H1 (cell line): Measurements from ENCODE around the gene LY86. TPM values are rescaled to one million over a fixed set of nuclear protein-coding genes. Genes with fewer than 3 reads are reported as not detected.

Experiments
- CREB1 ChIP-seq: IDR thresholded peaks from 2 replicates; pipeline ENCODE4 v1.6.1; 2012; ENCODE audit warnings: inconsistent platforms
- FOSL1 ChIP-seq: IDR thresholded peaks from 2 replicates; pipeline ENCODE4 v1.6.1; 2011; ENCODE audit warnings: mild to moderate bottlenecking, low read depth, low read length, moderate library complexity; ENCODE audit not compliant: insufficient read depth
- polyA plus RNA-seq, 7 experiments: library from polyadenylated mRNA; depleted of rRNA in 3 of 7; stranded (reverse) in 5 of 7; unstranded in 2 of 7; fragments of >200 nt in 5 of 7; fragments of 200-250 nt in 2 of 7; gene quantifications; 1 replicate in 5 of 7; 2 replicates in 1 of 7; 4 replicates in 1 of 7; pipeline versions ENCODE4 v1.2.1 to v1.2.3, GENCODE V29; 2011 to 2013; ENCODE audit warnings: missing spikeins in 2 of 7, mixed read lengths in 2 of 7
- total RNA-seq: library from RNA; stranded (reverse); fragmentation: NEBNext Ultra II Directional; extraction: Animal tissue kit (Norgen Biotek cat#: 25700); gene quantifications from 2 replicates; pipeline ENCODE4 v1.2.1, GENCODE V29; 2021
- TF ChIP-seq, protein P1 (sequence below): IDR thresholded peaks from 2 replicates; pipeline ENCODE4 v1.6.1; 2012; ENCODE audit warnings: low read length, inconsistent platforms

The LY86 gene
- total and polyA plus RNA-seq, 2 of the 8 experiments (the other 6 are each of a cell fraction or from before 2014, with no cell fraction given), result not detected

GRCh38 chr6:6588924-6589709, 597 bp downstream of the LY86 start (continued):
- TF ChIP-seq FOSL1 (no peak), CREB1 (no peak)
- TF ChIP-seq, protein P1, sequence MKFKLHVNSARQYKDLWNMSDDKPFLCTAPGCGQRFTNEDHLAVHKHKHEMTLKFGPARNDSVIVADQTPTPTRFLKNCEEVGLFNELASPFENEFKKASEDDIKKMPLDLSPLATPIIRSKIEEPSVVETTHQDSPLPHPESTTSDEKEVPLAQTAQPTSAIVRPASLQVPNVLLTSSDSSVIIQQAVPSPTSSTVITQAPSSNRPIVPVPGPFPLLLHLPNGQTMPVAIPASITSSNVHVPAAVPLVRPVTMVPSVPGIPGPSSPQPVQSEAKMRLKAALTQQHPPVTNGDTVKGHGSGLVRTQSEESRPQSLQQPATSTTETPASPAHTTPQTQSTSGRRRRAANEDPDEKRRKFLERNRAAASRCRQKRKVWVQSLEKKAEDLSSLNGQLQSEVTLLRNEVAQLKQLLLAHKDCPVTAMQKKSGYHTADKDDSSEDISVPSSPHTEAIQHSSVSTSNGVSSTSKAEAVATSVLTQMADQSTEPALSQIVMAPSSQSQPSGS, result no peak
